Panc1 (cell line): ENCODE results near the gene GDI2. TPM values are rescaled to one million over a fixed set of nuclear protein-coding genes. Genes with fewer than 3 reads are reported as not detected.
"Not testable (repeated sequence)": the region's sequence is repeated elsewhere in the genome, so short reads cannot be mapped to it uniquely, and the experiment has no call there.

Experiments
- ATAC-seq: fragments of 200-7000 bp; cut with Tn5 transposase; 2 replicates; pipeline ENCODE4 v1.9.1; 2020; ENCODE audit warnings: mild to moderate bottlenecking, moderate library complexity
- BruUV-seq: library from RNA; stranded (reverse); fragments of 400-500 nt; replicated peaks from 2 replicates; lab custom pipeline; 2021; lab: Mats Ljungman, UMichigan
- CTCF ChIA-PET: fragments of 300-600 bp; sonication (Branson Sonifier 250); formaldehyde crosslinking; loops from one replicate; lab custom pipeline; 2022; ENCODE audit warnings: antibody characterized with exemption; lab: Charles Lee
- POLR2A ChIA-PET: fragments of 300-600 bp; sonication (Branson Sonifier 250); formaldehyde crosslinking; loops from one replicate; lab custom pipeline; 2022; ENCODE audit warnings: antibody characterized with exemption; lab: Charles Lee
- DNase-seq: peaks from one replicate; pipeline ENCODE4 v3.0.0-alpha.2; 2010; ENCODE audit warnings: low read depth, low spot score
- H3K27ac ChIP-seq: 2 replicates; pipeline ENCODE4 v1.5.1; 2011; ENCODE audit warnings: mild to moderate bottlenecking, low read length, inconsistent platforms
- H3K27me3 ChIP-seq: fragments of 200-500 bp; sonication (Bioruptor generic); 2 replicates; pipeline ENCODE4 v1.6.0; 2014; ENCODE audit warnings: low read length, inconsistent platforms; ENCODE audit not compliant: control insufficient read depth, insufficient read depth
- H3K36me3 ChIP-seq: fragments of 200-500 bp; sonication (Bioruptor generic); 2 replicates; pipeline ENCODE4 v1.5.1; 2014; ENCODE audit warnings: inconsistent platforms, mild to moderate bottlenecking, low read length, moderate library complexity; ENCODE audit not compliant: control insufficient read depth, insufficient read depth
- H3K4me1 ChIP-seq: 2 replicates; pipeline ENCODE4 v1.5.1; 2011; ENCODE audit warnings: inconsistent platforms, mild to moderate bottlenecking, low read length, moderate library complexity; ENCODE audit not compliant: control insufficient read depth, insufficient read depth
- H3K4me3 ChIP-seq, 2 experiments: 2 replicates each; pipeline ENCODE4 v1.5.1; 2011 to 2012; ENCODE audit warnings: low read depth in 2 of 2, low read length in 2 of 2, mild to moderate bottlenecking in 2 of 2, inconsistent platforms in 1 of 2, moderate library complexity in 1 of 2
- H3K9me3 ChIP-seq: fragments of 200-500 bp; sonication (Bioruptor generic); 2 replicates; pipeline ENCODE4 v1.5.1; 2014; ENCODE audit warnings: low read depth, mild to moderate bottlenecking, inconsistent platforms, low read length, moderate library complexity; ENCODE audit not compliant: control insufficient read depth, insufficient read depth
- CTCF ChIP-seq: fragments of 450-650 bp; IDR thresholded peaks from 2 replicates; pipeline ENCODE4 v1.5.1; 2017; ENCODE audit warnings: mild to moderate bottlenecking
- POLR2AphosphoS5 ChIP-seq: IDR thresholded peaks from 2 replicates; pipeline ENCODE4 v1.6.1; 2012; ENCODE audit warnings: mild to moderate bottlenecking, low read depth, low read length, moderate library complexity
- SIN3A ChIP-seq: IDR thresholded peaks from 2 replicates; pipeline ENCODE4 v1.6.1; 2012; ENCODE audit warnings: low read depth, mild to moderate bottlenecking, low read length, moderate library complexity, borderline replicate concordance; ENCODE audit not compliant: insufficient read depth
- TCF7L2 ChIP-seq: IDR thresholded peaks from 2 replicates; pipeline ENCODE4 v1.6.1; 2011; ENCODE audit warnings: mild to moderate bottlenecking, low read depth, low read length, inconsistent platforms
- in situ Hi-C: cut with HindIII; loops from 2 replicates; pipeline ENCODE4 v1.10.0; 2016; ENCODE audit warnings: low sequenced_read_pairs, low pct_unique_long_range_greater_than_20kb
- intact Hi-C: fragments of 100-400 bp; cut with micrococcal nuclease; formaldehyde crosslinking; loops from one replicate; pipeline ENCODE4 v1.10.0; 2022; ENCODE audit not compliant: unreplicated experiment
- total RNA-seq: library from RNA; stranded (reverse); gene quantifications from one replicate; pipeline ENCODE4 v1.2.1, GENCODE V29; 2021; ENCODE audit not compliant: unreplicated experiment
- TF ChIP-seq, protein P1 (sequence below), 2 experiments: IDR thresholded peaks; 2 replicates each; pipeline ENCODE4 v1.6.1; 2011 to 2012; ENCODE audit warnings: low read depth in 2 of 2, control low read depth in 1 of 2, low read length in 1 of 2, mild to moderate bottlenecking in 1 of 2, moderate library complexity in 1 of 2; ENCODE audit not compliant: insufficient read depth in 1 of 2

GDI2 gene
- total RNA-seq, 1 experiment from 2014 or later: 130 TPM

DNA sequence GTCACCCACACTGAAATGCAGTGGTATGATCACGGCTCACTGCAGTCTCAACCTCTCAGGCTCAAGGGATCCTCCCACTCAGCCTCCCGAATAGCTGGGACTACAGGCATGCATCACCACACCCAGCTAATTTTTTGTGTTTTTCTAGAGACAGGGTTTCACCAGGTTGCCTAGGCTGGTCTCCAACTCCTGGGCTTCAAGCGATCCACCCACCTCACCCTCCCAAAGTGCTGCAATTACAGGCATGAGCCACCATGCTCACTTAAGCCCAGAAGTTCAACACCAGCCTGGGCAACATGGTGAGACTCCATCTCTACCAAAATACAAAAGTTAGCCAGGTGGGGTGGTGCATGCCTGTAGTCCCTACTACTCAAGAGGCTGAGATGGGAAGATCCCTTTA, 33.5 kb downstream of the GDI2 start:
- no peak for DNase-seq
- POLR2A ChIA-PET: no interaction called here
- no peak for ATAC-seq
- CTCF ChIA-PET: no interaction called here
- no peaks in the 10 kb centered on the region for H3K27me3 ChIP-seq
- H3K4me3 ChIP-seq: no peak overlapping the region
- H3K36me3 ChIP-seq: peaks cover 6% of the 10 kb centered on the region; the same call in 1 of the 2 replicates
- TF ChIP-seq, protein P1, sequence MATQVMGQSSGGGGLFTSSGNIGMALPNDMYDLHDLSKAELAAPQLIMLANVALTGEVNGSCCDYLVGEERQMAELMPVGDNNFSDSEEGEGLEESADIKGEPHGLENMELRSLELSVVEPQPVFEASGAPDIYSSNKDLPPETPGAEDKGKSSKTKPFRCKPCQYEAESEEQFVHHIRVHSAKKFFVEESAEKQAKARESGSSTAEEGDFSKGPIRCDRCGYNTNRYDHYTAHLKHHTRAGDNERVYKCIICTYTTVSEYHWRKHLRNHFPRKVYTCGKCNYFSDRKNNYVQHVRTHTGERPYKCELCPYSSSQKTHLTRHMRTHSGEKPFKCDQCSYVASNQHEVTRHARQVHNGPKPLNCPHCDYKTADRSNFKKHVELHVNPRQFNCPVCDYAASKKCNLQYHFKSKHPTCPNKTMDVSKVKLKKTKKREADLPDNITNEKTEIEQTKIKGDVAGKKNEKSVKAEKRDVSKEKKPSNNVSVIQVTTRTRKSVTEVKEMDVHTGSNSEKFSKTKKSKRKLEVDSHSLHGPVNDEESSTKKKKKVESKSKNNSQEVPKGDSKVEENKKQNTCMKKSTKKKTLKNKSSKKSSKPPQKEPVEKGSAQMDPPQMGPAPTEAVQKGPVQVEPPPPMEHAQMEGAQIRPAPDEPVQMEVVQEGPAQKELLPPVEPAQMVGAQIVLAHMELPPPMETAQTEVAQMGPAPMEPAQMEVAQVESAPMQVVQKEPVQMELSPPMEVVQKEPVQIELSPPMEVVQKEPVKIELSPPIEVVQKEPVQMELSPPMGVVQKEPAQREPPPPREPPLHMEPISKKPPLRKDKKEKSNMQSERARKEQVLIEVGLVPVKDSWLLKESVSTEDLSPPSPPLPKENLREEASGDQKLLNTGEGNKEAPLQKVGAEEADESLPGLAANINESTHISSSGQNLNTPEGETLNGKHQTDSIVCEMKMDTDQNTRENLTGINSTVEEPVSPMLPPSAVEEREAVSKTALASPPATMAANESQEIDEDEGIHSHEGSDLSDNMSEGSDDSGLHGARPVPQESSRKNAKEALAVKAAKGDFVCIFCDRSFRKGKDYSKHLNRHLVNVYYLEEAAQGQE (IDR thresholded peaks at IDR 0.05; ENCODE audit: insufficient read depth in 1 of 2, low read depth in 2 of 2, low read length in 1 of 2): no peak
- TF ChIP-seq POLR2AphosphoS5 (no peak), SIN3A (no peak), TCF7L2 (no peak), CTCF (no peak)
- BruUV-seq: no TSS peak
- intact Hi-C loops (no loop called here), in situ Hi-C loops (no loop called here)
- H3K27ac ChIP-seq: no peak overlapping the region
- H3K4me1 ChIP-seq: no peaks in the 10 kb centered on the region
- no peaks in the 10 kb centered on the region for H3K9me3 ChIP-seq

DNA sequence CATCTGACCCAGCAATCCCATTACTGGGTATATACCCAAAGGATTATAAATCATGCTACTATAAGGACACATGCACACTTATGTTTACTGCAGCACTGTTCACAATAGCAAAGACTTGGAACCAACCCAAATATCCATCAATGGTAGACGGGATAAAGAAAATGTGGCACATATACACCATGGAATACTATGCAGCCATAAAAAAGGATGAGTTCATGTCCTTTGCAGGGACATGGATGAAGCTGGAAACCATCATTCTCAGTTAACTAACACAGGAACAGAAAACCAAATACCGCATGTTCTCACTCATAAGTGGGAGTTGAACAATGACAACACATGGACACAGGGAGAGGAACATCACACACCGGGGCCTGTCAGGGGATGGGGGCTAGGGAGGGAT, 35.5 kb downstream of the GDI2 start:
- POLR2A ChIA-PET, H3K4me3 ChIP-seq, H3K27me3 ChIP-seq, in situ Hi-C loops, intact Hi-C loops, BruUV-seq, H3K9me3 ChIP-seq, H3K36me3 ChIP-seq, ATAC-seq, CTCF ChIA-PET, H3K27ac ChIP-seq, DNase-seq, H3K4me1 ChIP-seq: not testable (repeated sequence)

GRCh38 chr10:5776881-5777197, 36.4 kb downstream of the GDI2 start:
- ATAC-seq (no peak), DNase-seq (no peak)
- no peak overlapping the region for H3K27ac ChIP-seq
- no peaks in the 10 kb centered on the region for H3K9me3 ChIP-seq
- H3K4me1 ChIP-seq: no peaks in the 10 kb centered on the region
- H3K4me3 ChIP-seq: no peak overlapping the region
- POLR2A ChIA-PET: no interaction called here
- H3K27me3 ChIP-seq: no peaks in the 10 kb centered on the region
- TF ChIP-seq TCF7L2 (no peak), SIN3A (no peak), CTCF (no peak), POLR2AphosphoS5 (no peak)
- TF ChIP-seq, protein P1 (IDR thresholded peaks at IDR 0.05; ENCODE audit: insufficient read depth in 1 of 2, low read depth in 2 of 2, low read length in 1 of 2): no peak
- intact Hi-C loops: no loop called here
- BruUV-seq: no TSS peak
- in situ Hi-C loops: no loop called here
- CTCF ChIA-PET: no interaction called here
- peaks cover 2% of the 10 kb centered on the region; the same call in 1 of the 2 replicates for H3K36me3 ChIP-seq
